Mesenchymal stem cell (in vitro differentiated cells and primary cell): Measurements from ENCODE around the gene CHST11.

Source experiments
- DNase-seq: peaks from one replicate; pipeline ENCODE4 v3.0.0-alpha.2; 2013
- H2AFZ ChIP-seq: one replicate; pipeline ENCODE4 v1.6.1; 2013; ENCODE audit warnings: low read depth, mild to moderate bottlenecking, control low read depth, inconsistent platforms, low read length, moderate library complexity
- H2AK5ac ChIP-seq: 2 replicates; pipeline ENCODE4 v1.6.1; 2013; ENCODE audit warnings: low read length, moderate library complexity, mild to moderate bottlenecking, inconsistent platforms; ENCODE audit not compliant: severe bottlenecking
- H2BK120ac ChIP-seq: one replicate; pipeline ENCODE4 v1.6.1; 2013; ENCODE audit warnings: low read depth, mild to moderate bottlenecking, inconsistent platforms, low read length, moderate library complexity
- H2BK12ac ChIP-seq, 2 experiments: one replicate each; pipeline ENCODE4 v1.6.1; 2013; ENCODE audit warnings: inconsistent platforms in 2 of 2, low read length in 2 of 2, mild to moderate bottlenecking in 2 of 2, moderate library complexity in 2 of 2, control low read depth in 1 of 2
- H2BK15ac ChIP-seq: one replicate; pipeline ENCODE4 v1.6.1; 2013; ENCODE audit warnings: mild to moderate bottlenecking, low read depth, inconsistent platforms; ENCODE audit not compliant: poor library complexity, severe bottlenecking
- H2BK5ac ChIP-seq: 2 replicates; pipeline ENCODE4 v1.6.1; 2013; ENCODE audit warnings: low read depth, mild to moderate bottlenecking, low read length, control low read depth, inconsistent platforms; ENCODE audit not compliant: poor library complexity, severe bottlenecking
- H3K14ac ChIP-seq, 2 experiments: one replicate each; pipeline ENCODE4 v1.6.1; 2013; ENCODE audit warnings: inconsistent platforms in 2 of 2, low read length in 2 of 2, control low read depth in 1 of 2, mild to moderate bottlenecking in 1 of 2, moderate library complexity in 1 of 2
- H3K18ac ChIP-seq, 2 experiments: one replicate each; pipeline ENCODE4 v1.6.1; 2013; ENCODE audit warnings: inconsistent platforms in 2 of 2, low read length in 2 of 2, control low read depth in 1 of 2, low read depth in 1 of 2, mild to moderate bottlenecking in 1 of 2
- H3K23ac ChIP-seq, 2 experiments: one replicate each; pipeline ENCODE4 v1.6.1; 2013; ENCODE audit warnings: inconsistent platforms in 2 of 2, low read length in 2 of 2, mild to moderate bottlenecking in 2 of 2, moderate library complexity in 2 of 2, control low read depth in 1 of 2
- H3K27ac ChIP-seq: 2 replicates; pipeline ENCODE4 v1.5.1; 2013; ENCODE audit warnings: mild to moderate bottlenecking, moderate library complexity, low read length, control low read depth, inconsistent platforms; ENCODE audit not compliant: poor library complexity, severe bottlenecking
- H3K27me3 ChIP-seq, 2 experiments: 2 replicates each; pipeline versions ENCODE4 v1.6.1 to v1.7.0; 2013; ENCODE audit warnings: low read length in 2 of 2, mild to moderate bottlenecking in 2 of 2, moderate library complexity in 2 of 2, control low read depth in 1 of 2, inconsistent platforms in 1 of 2; ENCODE audit not compliant: control insufficient read depth in 1 of 2, insufficient read depth in 1 of 2
- H3K36me3 ChIP-seq, 2 experiments: 2 replicates each; pipeline versions ENCODE4 v1.6.1 to v1.7.0; 2013; ENCODE audit warnings: low read length in 2 of 2, control low read depth in 1 of 2, inconsistent platforms in 1 of 2, low read depth in 1 of 2, mild to moderate bottlenecking in 1 of 2; ENCODE audit not compliant: insufficient read depth in 2 of 2, control insufficient read depth in 1 of 2
- H3K4ac ChIP-seq, 2 experiments: one replicate each; pipeline ENCODE4 v1.6.1; 2013; ENCODE audit warnings: inconsistent platforms in 2 of 2, low read length in 2 of 2, mild to moderate bottlenecking in 2 of 2, moderate library complexity in 2 of 2, control low read depth in 1 of 2, low read depth in 1 of 2
- H3K4me1 ChIP-seq: 2 replicates; pipeline ENCODE4 v1.6.1; 2013; ENCODE audit warnings: low read depth, low read length, control low read depth; ENCODE audit not compliant: control insufficient read depth, insufficient read depth
- H3K4me2 ChIP-seq: 2 replicates; pipeline ENCODE4 v1.6.1; 2013; ENCODE audit warnings: low read length, mild to moderate bottlenecking, inconsistent platforms; ENCODE audit not compliant: poor library complexity, severe bottlenecking
- H3K4me3 ChIP-seq, 2 experiments: 2 replicates each; pipeline versions ENCODE4 v1.5.1 to v1.7.0; 2013; ENCODE audit warnings: low read length in 2 of 2, mild to moderate bottlenecking in 2 of 2, control low read depth in 1 of 2, low read depth in 1 of 2; ENCODE audit not compliant: insufficient read depth in 1 of 2
- H3K79me1 ChIP-seq: replicated peaks from 2 replicates; pipeline ENCODE4 v1.6.1; 2013; ENCODE audit warnings: mild to moderate bottlenecking, control low read depth, low read length, inconsistent platforms; ENCODE audit not compliant: poor library complexity, severe bottlenecking
- H3K9ac ChIP-seq: 2 replicates; pipeline ENCODE4 v1.7.0; 2013; ENCODE audit warnings: mild to moderate bottlenecking, low read length, moderate library complexity
- H3K9me3 ChIP-seq: 2 replicates; pipeline ENCODE4 v1.7.0; 2013; ENCODE audit warnings: mild to moderate bottlenecking, low read length; ENCODE audit not compliant: control insufficient read depth
- H4K8ac ChIP-seq: one replicate; pipeline ENCODE4 v1.6.1; 2013; ENCODE audit warnings: inconsistent platforms, mild to moderate bottlenecking, low read length, moderate library complexity
- H4K91ac ChIP-seq: one replicate; pipeline ENCODE4 v1.6.1; 2013; ENCODE audit warnings: mild to moderate bottlenecking, low read length, inconsistent platforms
- WGBS: methylation state at CpG from one replicate; pipeline ENCODE4 v1.1.7; 2013; ENCODE audit warnings: mixed read lengths; 5-methylcytosine and 5-hydroxymethylcytosine counted together

The CHST11 gene

DNA sequence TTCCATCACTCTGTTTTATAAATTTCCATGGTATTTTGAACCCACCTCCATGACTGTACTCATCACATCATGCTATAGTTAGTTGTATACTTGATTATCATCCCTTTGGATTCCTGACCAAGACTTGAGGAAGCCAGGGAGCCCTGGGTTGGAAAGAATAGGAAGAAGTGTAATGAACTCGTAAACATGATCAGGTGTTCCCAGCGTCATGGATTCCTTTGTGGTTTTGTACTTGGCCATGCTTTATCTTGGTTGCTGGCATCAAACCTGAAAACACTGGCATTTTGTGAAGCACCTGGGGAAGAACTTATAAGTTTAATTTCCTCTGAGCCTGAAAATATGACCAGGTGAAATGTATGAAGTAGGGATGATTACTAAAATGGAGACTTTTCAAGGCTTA, 76.4 kb downstream of the CHST11 start:
- no peak overlapping the region for H4K91ac ChIP-seq
- H3K4me2 ChIP-seq, result no peak overlapping the region
- no peak for DNase-seq
- H3K9ac ChIP-seq, result no peak overlapping the region
- H2BK120ac ChIP-seq, result no peak overlapping the region
- no peak overlapping the region for H3K4ac ChIP-seq
- no peaks in the 10 kb centered on the region for H3K79me1 ChIP-seq
- no peak overlapping the region for H4K8ac ChIP-seq
- no peak overlapping the region for H3K4me3 ChIP-seq
- no peak overlapping the region for H3K18ac ChIP-seq
- H3K14ac ChIP-seq, result no peak overlapping the region
- WGBS, result 96% methylated on average over 2 of the region's 2 CpGs
- H2BK15ac ChIP-seq, result no peak overlapping the region
- no peak overlapping the region for H2AK5ac ChIP-seq
- no peak overlapping the region for H2AFZ ChIP-seq
- H3K9me3 ChIP-seq, result peaks cover 4% of the 10 kb centered on the region
- H3K27me3 ChIP-seq, result peaks cover 0 to 15% of the 10 kb centered on the region in 2 experiments
- H3K23ac ChIP-seq, result no peak overlapping the region
- H3K36me3 ChIP-seq, result no peaks in the 10 kb centered on the region
- no peak overlapping the region for H2BK5ac ChIP-seq
- no peaks in the 10 kb centered on the region for H3K4me1 ChIP-seq
- H2BK12ac ChIP-seq, result no peak overlapping the region
- no peak overlapping the region for H3K27ac ChIP-seq

- no peak overlapping the region for H3K4ac ChIP-seq
- H3K4me1 ChIP-seq, result no peaks in the 10 kb centered on the region
- peaks cover 0 to 15% of the 10 kb centered on the region in 2 experiments for H3K27me3 ChIP-seq
- 68% methylated on average over 7 of the region's 10 CpGs for WGBS
- H3K9me3 ChIP-seq, result peaks cover 3% of the 10 kb centered on the region
- no peak overlapping the region for H4K8ac ChIP-seq
- no peak overlapping the region for H3K14ac ChIP-seq
- H3K79me1 ChIP-seq, result no peaks in the 10 kb centered on the region
- no peak overlapping the region for H2BK15ac ChIP-seq
- no peak overlapping the region for H4K91ac ChIP-seq
- H2BK120ac ChIP-seq, result no peak overlapping the region
- H2AFZ ChIP-seq, result no peak overlapping the region
- H2AK5ac ChIP-seq, result no peak overlapping the region
- no peak overlapping the region for H3K9ac ChIP-seq
- no peak overlapping the region for H3K27ac ChIP-seq
- H3K23ac ChIP-seq, result no peak overlapping the region
- H3K36me3 ChIP-seq, result no peaks in the 10 kb centered on the region
- H3K4me3 ChIP-seq, result no peak overlapping the region
- no peak overlapping the region for H2BK12ac ChIP-seq
- no peak overlapping the region for H3K4me2 ChIP-seq
- H3K18ac ChIP-seq, result no peak overlapping the region
- no peak overlapping the region for H2BK5ac ChIP-seq
- DNase-seq, result no peak
Observed at GRCh38 chr12:104534162-104534856, 77.6 kb downstream of the CHST11 start.

DNA sequence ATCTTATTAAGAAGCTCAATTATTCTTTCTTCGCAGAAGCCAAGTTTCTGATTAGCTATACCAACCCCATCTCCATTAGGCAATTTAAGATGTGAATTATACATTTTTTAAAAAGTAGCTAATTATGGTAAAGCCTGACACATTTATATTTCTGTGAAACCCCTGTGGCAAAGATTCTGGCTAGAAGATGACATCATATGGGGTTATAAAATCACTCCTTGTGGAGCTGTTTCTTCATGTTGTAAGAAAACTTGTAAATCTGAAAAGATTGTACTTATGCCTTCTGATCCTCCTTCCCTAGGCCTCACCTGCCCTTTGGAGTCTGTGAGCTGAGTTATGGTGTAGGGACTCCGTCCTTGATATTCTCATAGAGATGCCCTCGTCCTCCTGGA, 78.1 kb downstream of the CHST11 start:
- Histone ChIP-seq H2BK12ac (peak overlapping the region in 1 of 2 experiments; percentile 54), H3K4ac (no peak overlapping the region), H3K9ac (no peak overlapping the region), H3K4me1 (no peaks in the 10 kb centered on the region), H3K18ac (no peak overlapping the region), H3K27me3 (peaks cover 0 to 15% of the 10 kb centered on the region in 2 experiments), H2BK5ac (no peak overlapping the region), H2BK15ac (no peak overlapping the region), H3K36me3 (no peaks in the 10 kb centered on the region), H3K79me1 (no peaks in the 10 kb centered on the region), H2AK5ac (no peak overlapping the region), H4K8ac (no peak overlapping the region), H2BK120ac (no peak overlapping the region), H3K27ac (no peak overlapping the region), H3K14ac (no peak overlapping the region), H3K23ac (no peak overlapping the region), H4K91ac (no peak overlapping the region), H2AFZ (no peak overlapping the region), H3K4me3 (peak overlapping the region in 1 of 2 experiments; percentile 18), H3K4me2 (no peak overlapping the region), H3K9me3 (no peaks in the 10 kb centered on the region)
- WGBS, result 87% methylated on average over 2 of the region's 3 CpGs
- DNase-seq, result no peak

GRCh38 chr12:104535369-104535768, 78.6 kb downstream of the CHST11 start:
- no peak overlapping the region for H3K4me2 ChIP-seq

More at GRCh38 chr12:104535369-104535768, 78.6 kb downstream of the CHST11 start:
- no peaks in the 10 kb centered on the region for H3K79me1 ChIP-seq
- no peak overlapping the region for H4K8ac ChIP-seq
- H3K9ac ChIP-seq, result no peak overlapping the region
- no peak overlapping the region for H2AFZ ChIP-seq
- no peak overlapping the region for H4K91ac ChIP-seq
- DNase-seq, result no peak
- H3K27ac ChIP-seq, result no peak overlapping the region
- no peak overlapping the region for H3K23ac ChIP-seq
- no peaks in the 10 kb centered on the region for H3K4me1 ChIP-seq
- H2BK5ac ChIP-seq, result no peak overlapping the region
- H3K9me3 ChIP-seq, result no peaks in the 10 kb centered on the region
- peaks cover 0 to 15% of the 10 kb centered on the region in 2 experiments for H3K27me3 ChIP-seq
- H2BK15ac ChIP-seq, result no peak overlapping the region
- H3K4ac ChIP-seq, result no peak overlapping the region
- H3K18ac ChIP-seq, result no peak overlapping the region
- H2BK120ac ChIP-seq, result no peak overlapping the region
- no peaks in the 10 kb centered on the region for H3K36me3 ChIP-seq
- H3K14ac ChIP-seq, result no peak overlapping the region
- no peak overlapping the region for H2AK5ac ChIP-seq
- H3K4me3 ChIP-seq, result peak overlapping the region in 1 of 2 experiments; percentile 18
- no CpG with 5 or more reads among the region's 3 CpGs for WGBS
- H2BK12ac ChIP-seq, result no peak overlapping the region
